Adrenal gland (tissue), 5 donors: Measurements from ENCODE around the gene FAM170B.

Experiments used
- CTCF ChIP-seq, 6 experiments: fragments of 450-650 bp in 4 of 6; fragments of 200-600 bp in 2 of 6; sonication (generic) in 1 of 6; IDR thresholded peaks; 1 replicate in 5 of 6; 2 replicates in 1 of 6; pipeline versions ENCODE4 v1.5.1 to v1.8.0; 2016 to 2021; ENCODE audit warnings: antibody characterized with exemption in 6 of 6, mild to moderate bottlenecking in 2 of 6, moderate library complexity in 1 of 6
- POLR2A ChIP-seq, 2 donors: fragments of 450-650 bp; IDR thresholded peaks; one replicate each; pipeline ENCODE4 v1.6.1; 2017; ENCODE audit warnings: antibody characterized with exemption in 2 of 2, mild to moderate bottlenecking in 2 of 2, moderate library complexity in 1 of 2
- donor health status: DM: no; HTN: no; CAD: no.

- TF ChIP-seq POLR2A (IDR thresholded peaks at IDR 0.05) = no peak
- no peak for TF ChIP-seq CTCF (IDR thresholded peaks at IDR 0.05)
Observed at GRCh38 chr10:49082766-49083165, 51.1 kb downstream of the FAM170B start.
